ENCODE data around the gene SLC17A6.

DNA sequence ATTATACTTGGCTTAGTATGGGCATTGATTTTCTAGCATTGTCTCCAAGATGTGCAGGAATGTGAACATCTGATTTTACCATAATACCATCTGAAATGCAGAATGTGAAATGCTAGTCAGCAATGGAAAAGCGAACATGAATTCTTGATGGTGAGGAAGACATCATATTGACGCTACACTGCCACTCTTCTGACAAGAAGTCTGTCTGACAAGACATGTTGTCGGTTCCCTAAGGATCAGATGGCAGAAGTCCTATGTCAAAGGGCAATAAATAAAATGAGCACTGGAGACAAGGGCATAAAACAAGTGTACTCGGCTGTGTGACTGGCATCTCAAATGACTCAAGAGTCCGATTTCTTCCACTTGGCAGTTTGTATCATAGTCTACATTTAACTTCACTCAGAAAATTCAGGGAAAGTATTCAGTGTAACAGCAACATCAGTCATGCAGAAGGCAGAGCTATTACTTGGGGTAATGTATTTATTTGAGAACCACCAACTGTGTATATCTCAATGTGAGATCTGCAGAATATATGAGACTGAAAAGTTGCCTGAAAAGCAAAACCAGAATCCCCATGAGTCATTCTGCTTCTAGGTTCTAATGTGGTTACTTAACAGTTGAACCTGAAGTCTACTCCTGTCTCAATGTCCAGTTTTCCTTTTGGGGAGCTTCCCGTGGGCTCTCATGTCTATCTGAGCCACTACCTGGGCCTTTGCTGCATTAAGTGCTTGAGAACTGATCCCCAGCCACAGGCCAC is 51.5 kb downstream of the SLC17A6 start:
- TF ChIP-seq EZH2 (IDR thresholded peaks at IDR 0.05; ENCODE audit: insufficient read depth, poor library complexity, severe bottlenecking): no peak
- TF ChIP-seq EZH2phosphoT487 (IDR thresholded peaks at IDR 0.05; ENCODE audit: insufficient read depth, low read depth): no peak

All from GM23248 (cell line).